GM08714 (cell line): ENCODE results near the gene ATP13A3.

Experiments used
- H3K4me3 ChIP-seq: fragments of 200-500 bp; sonication (Bioruptor generic); 2 replicates; pipeline ENCODE4 v1.5.1; 2014; ENCODE audit warnings: mild to moderate bottlenecking, low read length, inconsistent platforms
- ZNF274 ChIP-seq: IDR thresholded peaks from 2 replicates; pipeline ENCODE4 v1.6.1; 2012; ENCODE audit warnings: mild to moderate bottlenecking, low read depth, low read length

ATP13A3 gene

GRCh38 chr3:194377708-194378107 lies 109.1 kb downstream of the ATP13A3 start:
- no peak overlapping the region for H3K4me3 ChIP-seq
- no peak for TF ChIP-seq ZNF274

DNA sequence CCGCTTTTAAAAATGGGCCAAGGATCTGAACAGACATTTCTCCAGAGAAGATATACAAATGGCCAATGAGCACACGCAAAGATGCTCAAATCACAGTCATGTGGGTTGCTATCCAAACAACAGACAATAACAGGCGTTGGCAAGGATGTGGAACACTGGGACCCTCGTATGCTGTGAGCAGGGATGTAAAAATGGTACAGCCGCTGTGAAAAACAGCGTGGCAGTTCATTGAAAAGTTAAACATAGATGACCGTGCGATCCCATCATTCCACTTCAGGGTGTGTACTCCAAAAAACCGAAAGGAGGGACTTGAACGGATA lies 110.6 kb downstream of the ATP13A3 start:
- no peak overlapping the region for H3K4me3 ChIP-seq
- TF ChIP-seq ZNF274 = no peak

GRCh38 chr3:194375473-194376240 lies 111.1 kb downstream of the ATP13A3 start:
- no peak overlapping the region for H3K4me3 ChIP-seq
- no peak for TF ChIP-seq ZNF274

- H3K4me3 ChIP-seq = no peak overlapping the region
- TF ChIP-seq ZNF274 = no peak
Measured at GRCh38 chr3:194374935-194375334, 111.9 kb downstream of the ATP13A3 start.

GRCh38 chr3:194373899-194374298 lies 112.9 kb downstream of the ATP13A3 start:
- no peak for TF ChIP-seq ZNF274
- no peak overlapping the region for H3K4me3 ChIP-seq

DNA sequence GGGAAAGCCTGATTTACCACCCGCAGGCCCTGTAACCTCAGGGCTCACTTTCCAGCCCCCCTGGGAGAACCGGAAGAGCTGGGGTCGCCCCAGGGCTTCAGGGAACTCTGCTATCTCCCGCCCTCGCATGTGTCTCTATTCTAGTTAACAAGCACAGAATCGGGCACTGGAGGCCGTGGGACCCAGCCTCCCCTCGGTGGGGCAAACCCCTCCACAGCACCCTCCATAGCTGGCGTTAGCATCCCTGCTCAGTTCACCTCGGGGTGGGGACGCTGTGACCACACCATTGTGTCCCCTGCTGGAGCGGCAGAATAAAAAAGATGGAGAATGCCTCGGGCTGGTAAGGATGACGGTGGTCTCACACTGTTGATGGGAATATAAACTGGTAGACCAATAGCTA lies 113.8 kb downstream of the ATP13A3 start:
- no peak overlapping the region for H3K4me3 ChIP-seq
- TF ChIP-seq ZNF274 = no peak

- TF ChIP-seq ZNF274 = no peak
- H3K4me3 ChIP-seq = no peak overlapping the region
Measured at GRCh38 chr3:194370753-194371152, 116.0 kb downstream of the ATP13A3 start.

GRCh38 chr3:194369522-194370279 lies 117.1 kb downstream of the ATP13A3 start, which contains the start of gene LRRC15:
Gene LRRC15, minus strand, starts transcription at chr3:194369743. Its CDS starts 8,700 bp downstream, at chr3:194361043.
- H3K4me3 ChIP-seq = no peak within 1 kb of the TSS
- TF ChIP-seq ZNF274 = no peak

DNA sequence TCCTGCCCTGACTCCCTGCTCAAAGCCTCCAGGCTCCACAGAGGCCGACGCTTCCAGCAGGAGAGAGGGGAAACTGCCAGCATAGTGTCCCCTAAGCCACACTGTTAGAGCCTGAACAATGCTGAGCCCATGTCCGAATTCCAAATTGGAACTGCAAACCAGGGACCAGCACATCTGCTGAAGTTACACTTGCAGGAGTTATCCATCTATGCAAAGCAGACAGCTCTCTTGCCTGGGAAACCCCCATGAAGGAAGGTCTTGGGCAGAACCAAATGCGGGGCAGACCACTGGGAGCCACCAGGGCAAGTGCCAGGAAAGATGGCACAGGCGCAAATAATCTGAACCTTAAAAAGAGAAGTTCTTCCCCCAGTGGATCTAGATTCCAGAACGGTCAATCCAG lies 117.9 kb downstream of the ATP13A3 start:
- no peak for TF ChIP-seq ZNF274
- H3K4me3 ChIP-seq = no peak overlapping the region

GRCh38 chr3:194367992-194368841 lies 118.6 kb downstream of the ATP13A3 start:
- TF ChIP-seq ZNF274 = no peak
- no peak overlapping the region for H3K4me3 ChIP-seq

DNA sequence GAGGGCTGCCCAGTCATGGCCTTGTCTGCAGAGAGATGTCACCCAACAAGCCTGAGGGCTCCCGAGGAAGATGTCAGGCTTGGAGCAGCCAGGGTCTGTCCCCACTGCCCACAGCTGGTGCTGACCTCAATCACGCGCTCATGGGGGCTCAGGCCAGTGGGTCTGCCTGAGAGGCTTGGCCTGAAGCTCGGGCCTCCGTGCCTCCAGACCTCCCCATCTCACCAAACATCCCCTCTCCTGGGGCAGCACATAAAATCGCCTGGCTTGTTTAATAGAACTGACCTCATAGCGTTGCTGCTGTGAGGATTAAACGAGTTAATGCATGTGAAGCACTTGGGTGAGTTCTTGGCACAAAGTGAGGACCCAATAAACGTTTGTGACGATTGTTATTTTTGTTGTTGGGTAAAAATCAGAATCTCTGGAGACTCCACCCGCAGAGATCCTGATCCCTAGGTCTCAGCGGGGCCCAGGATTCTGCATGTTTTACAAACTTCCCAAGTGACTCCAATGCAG lies 120.8 kb downstream of the ATP13A3 start:
- TF ChIP-seq ZNF274 = no peak
- H3K4me3 ChIP-seq = no peak overlapping the region

GRCh38 chr3:194365526-194365925 lies 121.3 kb downstream of the ATP13A3 start:
- no peak for TF ChIP-seq ZNF274

GRCh38 chr3:194364652-194365434 lies 122.0 kb downstream of the ATP13A3 start:
- H3K4me3 ChIP-seq = no peak overlapping the region
- no peak for TF ChIP-seq ZNF274

More at GRCh38 chr3:194365526-194365925, 121.3 kb downstream of the ATP13A3 start:
- no peak overlapping the region for H3K4me3 ChIP-seq

DNA sequence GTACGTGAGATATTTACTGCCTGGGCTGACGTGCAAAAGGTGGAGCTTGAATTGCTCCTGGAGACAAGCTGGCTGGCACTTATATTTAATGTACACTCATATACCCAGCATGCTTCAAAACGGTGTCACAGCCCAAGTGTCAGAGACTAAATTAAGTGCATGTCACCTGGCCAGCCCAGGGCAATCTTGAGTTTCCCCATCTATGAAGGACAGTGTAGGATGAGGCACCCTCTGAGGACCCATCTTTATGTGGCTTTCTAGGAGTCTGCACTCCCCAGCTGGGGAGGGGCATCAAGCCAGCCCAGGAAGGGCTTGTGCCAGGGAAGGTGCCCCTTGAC lies 122.5 kb downstream of the ATP13A3 start:
- H3K4me3 ChIP-seq = no peak overlapping the region
- no peak for TF ChIP-seq ZNF274

- H3K4me3 ChIP-seq = no peak overlapping the region
- no peak for TF ChIP-seq ZNF274
Measured at GRCh38 chr3:194360568-194360967, 126.2 kb downstream of the ATP13A3 start.
